ENCODE results near the gene USP33.

- no peak for TF ChIP-seq CTCF (IDR thresholded peaks at IDR 0.05)
- TF ChIP-seq POLR2A (IDR thresholded peaks at IDR 0.05): no peak
- no peak for TF ChIP-seq EP300 (IDR thresholded peaks at IDR 0.05; ENCODE audit: low read depth)
Measured at GRCh38 chr1:77797991-77798390, 38.3 kb upstream of the USP33 start.
